SU-DHL-6 (cell line): ENCODE results near the gene CFAP210.

Experiments used
- H2AFZ ChIP-seq: fragments of 200-600 bp; sonication (generic); 2 replicates; pipeline ENCODE4 v1.6.1; 2014; ENCODE audit warnings: low read depth, mild to moderate bottlenecking, moderate library complexity, mixed read lengths, antibody characterized with exemption, low read length; ENCODE audit not compliant: severe bottlenecking
- H3F3A ChIP-seq: fragments of 200-600 bp; shearing (Covaris generic); 2 replicates; pipeline ENCODE4 v1.6.0; 2016; ENCODE audit warnings: antibody characterized with exemption, mild to moderate bottlenecking; ENCODE audit not compliant: insufficient read depth
- H3K27ac ChIP-seq: fragments of 200-600 bp; sonication (generic); 2 replicates; pipeline ENCODE4 v1.5.1; 2016; ENCODE audit warnings: low read depth, mild to moderate bottlenecking, low read length, moderate library complexity, mixed read lengths
- H3K27me3 ChIP-seq: fragments of 200-600 bp; sonication (generic), shearing (Covaris generic); 2 replicates; pipeline ENCODE4 v1.6.0; 2014; ENCODE audit warnings: mild to moderate bottlenecking, low read length
- H3K36me3 ChIP-seq: fragments of 200-600 bp; sonication (generic); 2 replicates; pipeline ENCODE4 v1.6.1; 2014; ENCODE audit warnings: mild to moderate bottlenecking, low read length, mixed read lengths
- H3K4me2 ChIP-seq: fragments of 300-600, 200-600 bp; shearing (Covaris generic), sonication (generic); 2 replicates; pipeline ENCODE4 v1.6.0; 2014; ENCODE audit warnings: low read length, low read depth, mild to moderate bottlenecking; ENCODE audit not compliant: poor library complexity, severe bottlenecking
- H3K4me3 ChIP-seq: fragments of 200-600 bp; sonication (generic); 2 replicates; pipeline ENCODE4 v1.5.1; 2014; ENCODE audit warnings: antibody characterized with exemption, low read length, mild to moderate bottlenecking, mixed read lengths; ENCODE audit not compliant: insufficient read depth, poor library complexity, severe bottlenecking
- H3K79me2 ChIP-seq: fragments of 200-600 bp; sonication (generic); 2 replicates; pipeline ENCODE4 v1.6.1; 2014; ENCODE audit warnings: mild to moderate bottlenecking, low read length, moderate library complexity; ENCODE audit not compliant: insufficient read depth
- H3K9ac ChIP-seq: fragments of 200-600 bp; sonication (generic); 2 replicates; pipeline ENCODE4 v1.7.0; 2014; ENCODE audit warnings: mild to moderate bottlenecking, low read length
- H3K9me2 ChIP-seq: fragments of 200-600 bp; sonication (generic); replicated peaks from 2 replicates; pipeline ENCODE4 v1.6.1; 2014; ENCODE audit warnings: low read length; ENCODE audit not compliant: insufficient read depth
- H3K9me3 ChIP-seq: fragments of 200-600 bp; sonication (generic); 2 replicates; pipeline ENCODE4 v1.6.1; 2014; ENCODE audit warnings: low read length, mixed read lengths; ENCODE audit not compliant: insufficient read depth
- H4K20me1 ChIP-seq: fragments of 200-600 bp; sonication (generic); 2 replicates; pipeline ENCODE4 v1.6.1; 2014; ENCODE audit warnings: low read depth, mild to moderate bottlenecking, antibody characterized with exemption, low read length, moderate library complexity, mixed read lengths
- EZH2phosphoT487 ChIP-seq: fragments of 200-600 bp; sonication (generic), shearing (Covaris generic); conservative IDR thresholded peaks from 2 replicates; pipeline ENCODE4 v1.6.1; 2018; ENCODE audit warnings: mild to moderate bottlenecking, antibody characterized with exemption, low read length, moderate library complexity, mixed read lengths
- TF ChIP-seq, protein P1 (sequence below): fragments of 200-600 bp; sonication (generic); IDR thresholded peaks from one replicate; pipeline ENCODE4 v1.5.1; 2017; ENCODE audit warnings: antibody characterized with exemption, mild to moderate bottlenecking, low read length, moderate library complexity; ENCODE audit not compliant: insufficient read depth, poor library complexity, severe bottlenecking

Gene CFAP210

DNA sequence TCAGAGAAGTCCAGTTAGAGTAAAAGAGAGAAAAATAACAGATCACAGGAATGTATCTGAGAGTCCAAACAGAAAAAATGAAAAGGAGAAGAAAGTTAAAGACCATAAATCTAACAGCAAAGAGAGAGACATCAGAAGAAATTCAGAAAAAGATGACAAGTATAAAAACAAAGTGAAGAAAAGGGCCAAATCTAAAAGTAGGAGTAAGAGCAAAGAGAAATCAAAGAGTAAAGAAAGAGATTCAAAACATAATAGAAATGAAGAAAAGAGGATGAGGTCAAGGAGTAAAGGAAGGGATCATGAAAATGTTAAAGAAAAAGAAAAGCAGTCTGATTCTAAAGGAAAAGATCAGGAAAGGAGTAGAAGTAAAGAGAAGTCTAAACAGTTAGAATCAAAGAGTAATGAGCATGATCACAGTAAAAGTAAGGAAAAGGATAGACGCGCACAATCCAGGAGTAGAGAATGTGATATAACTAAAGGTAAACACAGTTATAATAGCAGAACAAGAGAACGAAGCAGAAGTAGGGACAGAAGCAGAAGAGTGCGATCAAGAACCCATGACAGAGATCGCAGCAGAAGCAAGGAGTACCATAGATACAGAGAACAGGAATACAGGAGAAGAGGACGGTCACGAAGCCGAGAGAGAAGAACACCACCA lies 57.6 kb downstream of the CFAP210 start:
- no peak overlapping the region for H3K27ac ChIP-seq
- H3K9me2 ChIP-seq, result no peaks in the 10 kb centered on the region
- no peak for TF ChIP-seq EZH2phosphoT487
- TF ChIP-seq, protein P1, sequence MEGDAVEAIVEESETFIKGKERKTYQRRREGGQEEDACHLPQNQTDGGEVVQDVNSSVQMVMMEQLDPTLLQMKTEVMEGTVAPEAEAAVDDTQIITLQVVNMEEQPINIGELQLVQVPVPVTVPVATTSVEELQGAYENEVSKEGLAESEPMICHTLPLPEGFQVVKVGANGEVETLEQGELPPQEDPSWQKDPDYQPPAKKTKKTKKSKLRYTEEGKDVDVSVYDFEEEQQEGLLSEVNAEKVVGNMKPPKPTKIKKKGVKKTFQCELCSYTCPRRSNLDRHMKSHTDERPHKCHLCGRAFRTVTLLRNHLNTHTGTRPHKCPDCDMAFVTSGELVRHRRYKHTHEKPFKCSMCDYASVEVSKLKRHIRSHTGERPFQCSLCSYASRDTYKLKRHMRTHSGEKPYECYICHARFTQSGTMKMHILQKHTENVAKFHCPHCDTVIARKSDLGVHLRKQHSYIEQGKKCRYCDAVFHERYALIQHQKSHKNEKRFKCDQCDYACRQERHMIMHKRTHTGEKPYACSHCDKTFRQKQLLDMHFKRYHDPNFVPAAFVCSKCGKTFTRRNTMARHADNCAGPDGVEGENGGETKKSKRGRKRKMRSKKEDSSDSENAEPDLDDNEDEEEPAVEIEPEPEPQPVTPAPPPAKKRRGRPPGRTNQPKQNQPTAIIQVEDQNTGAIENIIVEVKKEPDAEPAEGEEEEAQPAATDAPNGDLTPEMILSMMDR, result no peak
- no peaks in the 10 kb centered on the region; the same call in 1 of the 2 replicates for H3F3A ChIP-seq
- no peaks in the 10 kb centered on the region for H3K79me2 ChIP-seq
- no peaks in the 10 kb centered on the region for H3K27me3 ChIP-seq
- H3K4me3 ChIP-seq, result no peak overlapping the region
- no peak overlapping the region for H3K4me2 ChIP-seq
- no peaks in the 10 kb centered on the region for H3K9me3 ChIP-seq
- H4K20me1 ChIP-seq, result 0 out of 2 replicates have a peak, but pooled peaks cover under 1% of the 10 kb centered on the region
- no peak overlapping the region for H2AFZ ChIP-seq
- no peak overlapping the region for H3K9ac ChIP-seq
- peaks cover 68% of the 10 kb centered on the region for H3K36me3 ChIP-seq

DNA sequence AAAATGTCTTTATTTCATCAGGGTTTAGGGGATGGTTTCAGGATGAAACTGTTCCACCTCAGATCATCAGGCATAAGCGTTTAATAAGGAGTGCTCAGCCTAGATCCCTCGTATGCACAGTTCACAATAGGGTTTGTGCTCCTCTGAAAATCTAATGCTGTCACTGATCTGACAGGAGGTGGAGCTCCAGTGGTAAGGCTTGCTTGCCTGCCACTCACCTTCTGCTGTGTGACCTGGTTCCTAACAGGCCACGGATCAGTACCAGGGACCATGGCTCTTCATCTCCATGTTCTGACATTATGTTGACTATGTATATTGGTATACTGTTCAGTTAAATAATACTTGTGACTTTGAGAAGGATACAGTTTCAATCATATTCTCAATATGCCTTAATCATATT lies 68.4 kb downstream of the CFAP210 start:
- no peak for TF ChIP-seq EZH2phosphoT487
- TF ChIP-seq, protein P1, result no peak
- no peaks in the 10 kb centered on the region for H3K79me2 ChIP-seq
- H3K27ac ChIP-seq, result no peak overlapping the region
- no peak overlapping the region for H3K4me3 ChIP-seq
- no peaks in the 10 kb centered on the region for H3K9me2 ChIP-seq
- no peak overlapping the region for H2AFZ ChIP-seq
- no peaks in the 10 kb centered on the region for H3K27me3 ChIP-seq
- no peak overlapping the region for H3K9ac ChIP-seq
- no peaks in the 10 kb centered on the region; the same call in 1 of the 2 replicates for H3F3A ChIP-seq
- H3K9me3 ChIP-seq, result no peaks in the 10 kb centered on the region
- no peaks in the 10 kb centered on the region; the same call in 1 of the 2 replicates for H4K20me1 ChIP-seq
- peaks cover 12% of the 10 kb centered on the region; the same call in 1 of the 2 replicates for H3K36me3 ChIP-seq
- H3K4me2 ChIP-seq, result no peak overlapping the region

DNA sequence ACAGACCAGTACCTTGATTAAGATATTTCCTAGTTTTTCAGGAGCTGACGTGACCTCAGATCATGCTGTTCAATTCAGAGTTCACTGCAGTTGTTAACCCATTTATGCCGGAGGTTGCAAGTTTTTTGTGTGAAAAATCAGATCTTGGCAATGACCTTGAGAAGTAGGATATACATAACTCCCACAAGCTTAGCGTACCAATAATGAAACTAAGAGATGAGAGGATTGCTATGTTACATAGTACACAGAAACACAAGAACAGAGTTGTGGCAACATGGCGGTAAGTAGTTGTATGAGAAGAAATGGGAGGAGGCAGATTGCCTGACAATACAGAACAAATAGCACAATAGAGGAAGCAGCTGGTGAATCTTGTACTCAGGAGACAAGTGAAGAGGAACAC lies 71.0 kb downstream of the CFAP210 start:
- peaks cover 20% of the 10 kb centered on the region; the same call in 1 of the 2 replicates for H3K36me3 ChIP-seq
- H3F3A ChIP-seq, result no peaks in the 10 kb centered on the region
- H3K9me2 ChIP-seq, result no peaks in the 10 kb centered on the region
- no peaks in the 10 kb centered on the region for H3K9me3 ChIP-seq
- peaks cover 15% of the 10 kb centered on the region for H3K79me2 ChIP-seq
- H3K4me2 ChIP-seq, result no peak overlapping the region
- TF ChIP-seq EZH2phosphoT487, result no peak
- TF ChIP-seq, protein P1, result no peak
- H3K27ac ChIP-seq, result no peak overlapping the region
- H3K4me3 ChIP-seq, result no peak overlapping the region
- H3K27me3 ChIP-seq, result no peaks in the 10 kb centered on the region
- H3K9ac ChIP-seq, result no peak overlapping the region
- H4K20me1 ChIP-seq, result no peaks in the 10 kb centered on the region; the same call in none of the 2 replicates
- no peak overlapping the region for H2AFZ ChIP-seq
